ENCODE measurements around the gene PIK3R3.

Gene PIK3R3

GRCh38 chr1:46158312-46159281 is 26.2 kb upstream of the PIK3R3 start:
- DNase-seq = no peak

- no peak for DNase-seq
Observed at GRCh38 chr1:46157916-46158311, 25.5 kb upstream of the PIK3R3 start.

- DNase-seq = no peak
Observed at GRCh38 chr1:46153732-46154131, 21.3 kb upstream of the PIK3R3 start.

DNA sequence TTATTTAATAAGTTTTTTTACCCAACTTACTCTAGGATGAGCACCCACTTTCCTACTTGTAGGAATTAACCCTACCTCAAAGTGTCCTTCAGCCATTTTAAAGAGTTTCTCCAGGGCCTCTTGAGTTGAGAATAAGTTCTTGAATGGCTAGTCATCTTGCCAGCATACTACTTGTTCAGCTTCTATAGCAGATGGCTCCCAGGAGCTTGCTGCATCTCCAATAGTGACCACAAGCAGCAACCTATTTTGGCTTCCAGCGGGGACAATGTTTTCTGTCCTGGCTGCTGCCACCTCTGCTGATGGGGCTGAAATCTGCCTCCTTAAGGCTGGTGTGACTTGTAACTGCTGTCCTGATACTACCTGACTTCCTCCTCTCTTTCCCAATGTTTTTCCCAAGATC is 20.8 kb upstream of the PIK3R3 start:
- no peak for DNase-seq

GRCh38 chr1:46152016-46152415 is 19.6 kb upstream of the PIK3R3 start:
- no peak for DNase-seq

DNA sequence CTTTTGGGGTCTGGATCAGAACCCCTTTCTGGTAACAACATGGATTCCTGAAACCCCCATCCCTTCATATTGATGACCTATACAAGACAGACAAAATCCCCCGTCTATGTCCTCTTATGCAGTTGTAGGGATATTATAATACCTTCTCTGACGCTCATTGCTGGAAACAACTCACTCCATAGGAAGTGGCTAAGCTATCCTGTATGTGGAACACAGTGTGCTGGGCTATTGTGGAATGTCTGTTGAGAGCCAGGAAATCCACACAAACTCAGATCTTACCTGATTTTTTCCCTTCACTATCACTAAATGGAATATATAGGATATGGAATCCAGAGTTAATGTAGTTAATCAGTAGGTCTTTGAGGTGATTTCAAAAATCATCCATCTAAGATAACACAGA is 17.7 kb upstream of the PIK3R3 start:
- DNase-seq = no peak

DNA sequence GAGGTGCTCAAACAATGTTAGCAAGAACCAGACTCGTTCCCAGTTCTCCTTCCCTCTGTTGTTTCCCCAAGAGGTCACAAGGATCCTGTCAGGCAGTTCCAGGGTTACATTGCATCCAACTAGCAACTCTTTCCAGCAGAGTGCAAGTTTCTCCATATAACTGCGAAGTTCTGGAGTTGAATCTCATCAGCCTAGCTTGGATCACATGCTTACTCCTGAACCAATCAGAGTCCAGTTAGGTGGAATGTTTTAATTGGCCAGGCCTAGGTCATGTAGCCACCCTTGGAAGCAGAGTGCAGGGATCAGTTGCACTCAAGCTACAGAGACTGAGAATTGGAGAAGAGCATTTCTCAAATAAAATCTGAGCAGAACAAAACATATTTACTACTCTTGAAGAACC is 15.9 kb upstream of the PIK3R3 start:
- no peak for DNase-seq

DNA sequence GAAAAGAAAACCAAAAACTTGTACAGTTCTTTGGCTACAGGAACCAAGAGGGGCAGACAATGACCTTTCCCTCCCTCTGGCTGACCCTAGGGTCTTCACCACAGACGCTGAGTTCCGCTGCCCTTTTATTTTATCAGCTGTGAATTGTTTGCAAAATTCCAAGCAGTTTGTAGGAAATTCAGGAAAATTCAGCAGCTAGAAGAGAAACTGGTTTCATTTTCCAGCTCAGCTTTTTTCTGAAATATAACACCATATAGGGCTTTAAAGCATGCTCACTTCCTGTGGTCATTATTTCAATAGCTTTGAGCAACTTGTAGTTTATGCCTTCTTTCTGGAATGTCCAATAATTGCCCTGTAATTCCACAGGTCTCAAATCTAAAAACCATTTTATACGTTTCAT is 5.5 kb upstream of the PIK3R3 start:
- DNase-seq = peak; percentile 13

GRCh38 chr1:46136711-46137110 is 4.3 kb upstream of the PIK3R3 start:
- DNase-seq = no peak

DNA sequence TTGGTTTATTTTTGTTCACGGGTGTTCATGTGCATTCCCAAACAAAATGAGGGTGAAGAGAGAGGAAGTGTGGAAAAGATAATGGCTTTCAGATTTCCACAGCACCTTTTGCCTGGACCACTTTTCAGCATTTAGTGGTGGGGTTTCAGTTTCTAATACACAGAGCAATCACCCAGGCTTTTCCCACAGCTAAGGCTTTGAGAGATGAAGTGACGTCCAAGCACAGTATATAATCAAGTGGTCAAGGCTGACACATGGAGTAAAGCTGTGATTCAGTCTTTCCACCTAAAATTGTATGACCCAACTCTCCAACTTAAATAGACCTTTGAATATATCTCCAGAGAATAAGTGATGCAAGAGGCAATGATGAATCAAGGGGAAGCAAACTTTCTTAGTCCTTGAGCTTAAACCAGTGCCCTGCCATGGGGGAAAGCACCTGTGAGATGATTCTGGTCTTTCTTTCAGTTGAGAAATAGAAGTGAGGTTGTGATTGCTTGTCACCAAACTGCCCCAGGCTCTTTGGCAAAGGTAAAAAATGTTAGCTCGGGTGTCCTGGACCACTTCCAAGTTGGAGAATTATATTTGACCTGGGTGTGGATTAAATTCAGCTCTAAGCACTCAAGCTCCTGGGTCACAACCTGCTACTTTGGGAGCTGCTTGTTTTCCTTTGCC is 2.4 kb upstream of the PIK3R3 start:
- DNase-seq = no peak

DNA sequence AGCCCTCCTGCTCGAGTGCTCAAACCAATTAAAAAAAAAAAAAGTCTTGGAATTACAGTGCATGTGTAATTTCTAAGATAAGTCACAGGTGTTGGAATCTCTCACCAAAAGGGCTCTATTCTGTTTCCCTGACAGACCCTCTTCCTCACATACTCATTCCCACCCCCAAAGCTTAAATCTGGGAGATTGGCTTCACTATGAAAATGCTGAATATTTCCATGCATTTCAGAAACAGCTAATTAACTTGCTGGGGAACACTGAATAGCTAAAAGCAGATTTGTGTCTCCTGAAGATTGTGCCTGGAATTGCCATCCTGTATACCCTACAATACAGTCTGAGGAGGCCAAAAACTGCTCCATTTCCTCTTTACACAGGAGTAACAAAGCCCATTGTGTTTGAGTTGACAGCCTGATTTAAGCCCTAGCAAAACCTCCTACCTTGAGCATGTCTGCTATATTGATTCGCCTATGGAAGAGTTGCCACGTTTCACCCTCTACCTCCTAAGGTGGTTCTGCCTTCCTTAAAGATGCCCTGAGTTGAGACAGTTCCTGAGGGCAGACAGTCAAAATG is 1.4 kb upstream of the PIK3R3 start:
- no peak for DNase-seq

GRCh38 chr1:46133181-46133658 is 791 bp upstream of the PIK3R3 start:
- peak; percentile 98 for DNase-seq

- DNase-seq = peak; percentile 93
Observed at GRCh38 chr1:46131712-46132528, 509 bp downstream of the PIK3R3 start.

DNA sequence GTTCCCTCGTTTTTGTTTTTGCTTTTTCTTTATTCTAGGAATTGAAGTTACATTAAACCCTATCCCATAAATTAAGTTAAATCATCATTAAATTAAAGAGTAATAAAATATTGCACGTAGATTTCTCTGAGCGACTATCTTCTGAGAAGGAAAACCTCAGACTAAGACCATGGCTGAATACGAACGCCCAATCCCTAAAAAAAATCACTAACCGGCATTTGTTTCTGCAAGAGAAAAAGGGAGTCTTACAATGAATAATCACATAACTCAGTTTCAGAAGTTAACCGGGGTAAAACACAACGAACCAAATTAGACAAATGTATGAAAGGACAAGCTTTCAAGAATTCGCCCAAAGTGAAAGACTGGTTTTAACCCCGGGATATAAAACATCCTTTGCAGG is 1.3 kb downstream of the PIK3R3 start:
- DNase-seq = peak; percentile 37

- DNase-seq = peak; percentile 8
Observed at GRCh38 chr1:46130606-46131005, 1.8 kb downstream of the PIK3R3 start.

DNA sequence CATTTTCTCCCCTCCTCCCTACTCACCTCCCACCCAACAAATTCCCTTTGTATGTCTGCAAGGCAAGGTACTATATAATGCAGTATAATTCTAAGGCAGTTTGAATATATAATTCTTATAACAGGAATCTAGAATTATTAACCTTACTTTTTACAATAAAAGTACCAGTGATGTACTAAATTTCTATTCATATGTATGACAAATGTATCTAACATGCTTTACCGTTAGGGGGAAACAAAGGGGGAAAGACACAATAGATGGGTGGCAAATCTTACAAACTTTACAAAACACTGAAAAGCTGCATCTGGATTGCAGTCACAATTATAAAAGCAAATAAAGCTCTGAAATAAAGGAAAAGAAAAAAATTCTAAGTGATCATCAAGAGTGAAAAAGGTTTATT is 2.3 kb downstream of the PIK3R3 start:
- no peak for DNase-seq

- DNase-seq = no peak
Observed at GRCh38 chr1:46128344-46128743, 4.1 kb downstream of the PIK3R3 start.

DNA sequence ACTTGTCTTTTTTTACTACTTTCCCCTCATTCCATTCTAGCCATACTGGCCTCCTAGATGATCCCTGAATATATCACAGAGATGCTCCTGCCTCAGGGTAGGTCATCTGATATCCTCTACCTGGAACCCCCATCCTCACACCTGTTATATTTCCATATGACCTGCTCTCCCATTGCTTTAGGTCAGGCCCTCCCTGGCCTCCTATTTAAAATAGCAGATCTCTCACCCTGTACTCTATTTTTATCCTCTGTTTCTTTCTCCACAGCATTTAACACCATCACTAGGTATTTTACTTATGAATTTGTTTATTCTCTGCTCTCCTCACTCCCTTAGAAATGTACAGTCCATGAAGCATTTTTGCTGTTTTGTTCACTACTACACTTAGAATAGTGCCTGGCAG is 13.6 kb downstream of the PIK3R3 start:
- DNase-seq = no peak

DNA sequence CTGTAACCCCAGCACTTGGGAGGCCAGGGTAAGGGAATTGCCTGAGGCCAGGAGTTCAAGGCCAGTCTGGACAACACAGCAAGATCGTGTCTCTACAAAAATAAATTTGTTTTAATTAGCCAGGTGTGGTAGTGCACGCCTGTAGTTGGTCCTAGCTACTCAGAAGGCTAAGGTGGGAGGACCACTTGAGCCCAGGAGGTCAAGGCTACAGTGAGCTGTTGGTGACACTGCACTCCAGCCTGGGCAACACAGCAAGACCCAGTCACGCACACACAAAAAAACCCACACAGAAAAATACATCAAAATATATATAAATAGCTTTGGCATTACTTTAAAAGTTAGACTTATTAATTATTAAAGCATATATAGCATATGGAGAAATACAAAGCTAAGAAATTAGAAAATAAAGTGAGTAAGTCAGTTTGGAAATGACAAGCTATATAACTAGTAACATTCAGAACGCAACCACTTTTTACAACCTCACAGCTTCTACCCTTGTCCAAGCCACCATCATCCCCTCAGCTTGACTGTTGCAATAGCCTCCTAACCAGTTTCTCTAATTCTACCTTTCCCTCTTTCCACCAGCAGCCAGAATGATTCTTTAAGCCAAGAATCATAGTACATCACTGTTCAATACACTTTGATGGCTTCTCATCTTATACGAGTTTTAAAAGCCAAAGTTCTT is 14.5 kb downstream of the PIK3R3 start:
- no peak for DNase-seq

DNA sequence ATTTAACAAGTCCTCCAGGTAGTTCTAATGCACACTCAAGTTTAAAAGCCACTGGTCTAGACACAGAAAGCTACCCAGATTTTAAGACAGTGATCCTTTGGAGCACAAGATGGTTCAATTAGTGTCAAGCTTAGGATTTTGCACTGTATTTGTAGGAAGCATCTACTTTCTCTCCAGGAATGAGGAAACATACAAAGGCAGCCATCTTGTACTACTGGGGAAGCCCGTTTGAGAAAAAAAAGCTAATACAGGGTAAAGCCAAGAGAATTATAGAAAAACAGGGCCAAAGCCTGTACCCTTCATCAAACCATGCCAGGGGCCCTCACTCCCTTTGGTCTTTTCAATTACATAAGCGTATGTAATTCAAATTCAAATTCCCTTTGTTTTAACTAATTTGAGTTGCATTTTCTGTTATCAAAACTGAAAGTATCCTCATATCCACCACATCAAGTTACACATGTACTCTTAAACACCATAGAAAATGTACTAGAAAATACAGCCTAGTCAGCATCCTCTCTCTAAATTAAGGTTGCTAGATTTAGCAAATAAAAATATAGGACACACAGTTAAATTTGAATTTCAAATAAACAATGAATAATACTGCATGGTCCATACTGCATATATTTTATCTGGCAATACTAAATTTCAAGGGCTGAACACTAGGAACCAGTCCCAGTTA is 17.4 kb downstream of the PIK3R3 start:
- DNase-seq = no peak

GRCh38 chr1:46113948-46114347 is 18.5 kb downstream of the PIK3R3 start:
- DNase-seq = no peak
